Gastroesophageal sphincter (tissue), 4 donors: ENCODE data around the gene STAT5B. TPM values are rescaled to one million over a fixed set of nuclear protein-coding genes. Genes with fewer than 3 reads are reported as not detected.

Experiments
- ATAC-seq: fragments of 150-250 bp; one replicate; pipeline ENCODE4 v1.9.1; 2016; ENCODE audit warnings: mild to moderate bottlenecking, moderate library complexity
- H3K27ac ChIP-seq, 4 donors: fragments of 200-600 bp; sonication (generic) in 3 of 4; 1 replicate in 3 of 4; 2 replicates in 1 of 4; pipeline ENCODE4 v1.5.1; 2016 to 2019
- H3K27me3 ChIP-seq: fragments of 200-600 bp; sonication (generic); one replicate; pipeline ENCODE4 v1.5.1; 2019
- H3K36me3 ChIP-seq, 2 donors: fragments of 200-600 bp; sonication (generic); one replicate each; pipeline ENCODE4 v1.5.1; 2019; ENCODE audit warnings: control low read depth in 1 of 2
- H3K4me1 ChIP-seq, 3 donors: fragments of 200-600 bp; sonication (generic); 1 replicate in 2 of 3; 2 replicates in 1 of 3; pipeline ENCODE4 v1.5.1; 2016 to 2019; ENCODE audit warnings: control low read depth in 2 of 3
- H3K4me3 ChIP-seq, 2 donors: fragments of 200-600 bp; sonication (generic); one replicate each; pipeline ENCODE4 v1.5.1; 2019; ENCODE audit warnings: mild to moderate bottlenecking in 1 of 2, moderate library complexity in 1 of 2
- H3K9me3 ChIP-seq, 3 donors: fragments of 200-600 bp; sonication (generic); one replicate each; pipeline ENCODE4 v1.5.1; 2017 to 2019; ENCODE audit warnings: control low read depth in 2 of 3
- EP300 ChIP-seq: sonication (generic); formaldehyde crosslinking; IDR thresholded peaks from one replicate; pipeline ENCODE4 v1.6.1; 2017; ENCODE audit warnings: antibody characterized with exemption, mild to moderate bottlenecking
- POLR2A ChIP-seq, 2 donors: fragments of 450-650 bp; IDR thresholded peaks; one replicate each; pipeline ENCODE4 v1.6.1; 2017; ENCODE audit warnings: antibody characterized with exemption in 2 of 2, mild to moderate bottlenecking in 2 of 2, moderate library complexity in 1 of 2
- POLR2AphosphoS5 ChIP-seq: sonication (generic); formaldehyde crosslinking; IDR thresholded peaks from one replicate; pipeline ENCODE4 v1.6.1; 2017; ENCODE audit warnings: antibody characterized with exemption
- WGBS, 2 donors: methylation state at CpG; one replicate each; pipeline ENCODE4 v1.1.5; 2018; ENCODE audit warnings: low coverage in 1 of 2; 5-methylcytosine and 5-hydroxymethylcytosine counted together
- total RNA-seq, 4 donors: library from RNA; depleted of rRNA; stranded (reverse); fragments of >200 nt; gene quantifications; one replicate each; pipeline ENCODE4 v1.1.0, GENCODE V29; 2016
- TF ChIP-seq, protein P1 (sequence below), 4 experiments: fragments of 200-600 bp in 2 of 4; fragments of 450-650 bp in 2 of 4; sonication (generic) in 1 of 4; IDR thresholded peaks; one replicate each; pipeline ENCODE4 v1.5.1; 2017 to 2019; ENCODE audit warnings: antibody characterized with exemption in 4 of 4, mild to moderate bottlenecking in 2 of 4, moderate library complexity in 2 of 4

Gene STAT5B
- total RNA-seq, 4 donors from 2014 or later = 73.3 to 98.3 (median 95.6) TPM

DNA sequence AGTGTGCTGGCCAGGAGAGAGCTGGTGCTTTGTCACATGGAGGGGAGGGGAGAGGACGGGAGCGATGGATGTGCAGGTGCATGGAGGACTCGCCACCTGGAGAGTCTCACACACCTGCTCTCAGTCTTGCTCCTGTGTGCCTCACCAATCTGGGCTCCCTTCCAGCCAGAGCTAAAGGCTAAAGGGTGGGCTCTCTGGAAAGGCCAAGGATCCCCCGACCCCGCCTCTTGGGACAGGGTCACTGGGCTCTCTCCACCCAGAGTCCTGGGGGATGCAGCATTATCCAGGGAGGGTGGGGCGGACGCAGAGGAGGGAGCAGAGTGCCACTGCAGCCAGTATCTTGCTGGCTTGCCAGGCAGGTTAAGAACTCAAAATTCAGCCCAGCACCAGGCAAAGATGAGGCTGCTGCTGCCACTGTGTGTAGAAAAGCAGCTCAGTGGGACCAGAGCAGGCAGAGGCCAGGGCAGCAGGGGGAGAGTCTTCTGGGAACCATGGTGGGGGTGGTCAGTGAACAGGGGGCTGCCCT, 5.4 kb upstream of the STAT5B start:
- TF ChIP-seq EP300 (no peak), POLR2AphosphoS5 (no peak), POLR2A (IDR thresholded peaks at IDR 0.05) (no peak)
- TF ChIP-seq, protein P1, sequence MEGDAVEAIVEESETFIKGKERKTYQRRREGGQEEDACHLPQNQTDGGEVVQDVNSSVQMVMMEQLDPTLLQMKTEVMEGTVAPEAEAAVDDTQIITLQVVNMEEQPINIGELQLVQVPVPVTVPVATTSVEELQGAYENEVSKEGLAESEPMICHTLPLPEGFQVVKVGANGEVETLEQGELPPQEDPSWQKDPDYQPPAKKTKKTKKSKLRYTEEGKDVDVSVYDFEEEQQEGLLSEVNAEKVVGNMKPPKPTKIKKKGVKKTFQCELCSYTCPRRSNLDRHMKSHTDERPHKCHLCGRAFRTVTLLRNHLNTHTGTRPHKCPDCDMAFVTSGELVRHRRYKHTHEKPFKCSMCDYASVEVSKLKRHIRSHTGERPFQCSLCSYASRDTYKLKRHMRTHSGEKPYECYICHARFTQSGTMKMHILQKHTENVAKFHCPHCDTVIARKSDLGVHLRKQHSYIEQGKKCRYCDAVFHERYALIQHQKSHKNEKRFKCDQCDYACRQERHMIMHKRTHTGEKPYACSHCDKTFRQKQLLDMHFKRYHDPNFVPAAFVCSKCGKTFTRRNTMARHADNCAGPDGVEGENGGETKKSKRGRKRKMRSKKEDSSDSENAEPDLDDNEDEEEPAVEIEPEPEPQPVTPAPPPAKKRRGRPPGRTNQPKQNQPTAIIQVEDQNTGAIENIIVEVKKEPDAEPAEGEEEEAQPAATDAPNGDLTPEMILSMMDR (IDR thresholded peaks at IDR 0.05) = no peak
- no peak overlapping the region for H3K27ac ChIP-seq
- H3K27me3 ChIP-seq = no peaks in the 10 kb centered on the region
- H3K4me1 ChIP-seq = peaks cover 0 to 23% (median 12%) of the 10 kb centered on the region in 3 donors
- no peak overlapping the region for H3K4me3 ChIP-seq
- 89% methylated on average over 3 of the region's 7 CpGs; no CpG with 5 or more reads in 1 of the 2 donors for WGBS, 2 donors
- no peak for ATAC-seq
- no peaks in the 10 kb centered on the region for H3K9me3 ChIP-seq
- H3K36me3 ChIP-seq = peaks cover 0 to 4% of the 10 kb centered on the region in 2 donors

DNA sequence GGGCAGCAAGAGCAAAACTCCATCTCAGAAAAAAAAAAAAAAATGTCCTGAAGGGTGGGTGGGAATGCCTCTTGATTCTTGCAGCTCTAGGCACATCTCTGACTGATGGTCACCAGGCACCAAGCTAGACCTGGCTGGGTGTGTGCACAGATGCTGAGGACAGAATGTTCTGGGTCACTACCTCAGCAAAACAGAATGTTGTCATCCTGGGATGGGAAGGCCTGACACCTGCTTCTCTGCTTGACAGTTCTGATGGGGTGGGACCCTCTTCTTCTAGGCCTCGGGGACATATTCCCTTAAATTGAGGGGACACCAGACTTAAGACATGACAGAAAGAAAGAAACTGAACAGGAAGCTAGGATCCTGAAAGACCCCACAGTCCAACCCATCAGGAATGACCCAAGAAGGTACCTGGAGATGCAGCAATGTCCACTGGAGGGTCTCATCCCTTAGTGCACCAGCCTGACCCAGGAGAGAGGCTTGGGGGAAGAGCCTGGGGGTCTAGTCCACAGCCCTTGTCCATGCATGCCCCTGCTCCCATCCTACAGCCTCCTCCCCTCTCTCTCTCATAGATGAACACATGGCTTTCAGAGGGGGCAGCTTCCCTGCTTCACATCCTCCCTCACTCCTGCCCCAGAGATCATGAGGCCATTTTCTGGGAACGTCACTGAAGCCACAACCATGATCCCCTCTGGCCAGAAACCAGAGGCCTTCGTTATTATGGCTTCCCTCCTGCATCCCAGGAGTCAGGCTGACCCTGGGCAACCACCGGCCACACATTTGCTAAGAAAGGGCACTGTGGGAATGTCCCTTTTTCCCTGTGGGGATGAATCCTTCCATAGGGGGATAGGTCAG, 3.8 kb upstream of the STAT5B start:
- ATAC-seq = no peak
- Histone ChIP-seq H3K9me3 (no peaks in the 10 kb centered on the region), H3K27me3 (no peaks in the 10 kb centered on the region), H3K36me3 (peaks cover 0 to 4% of the 10 kb centered on the region in 2 donors), H3K27ac (peak overlapping the region in 1 of 4 donors; percentile 19), H3K4me3 (no peak overlapping the region), H3K4me1 (peaks cover 0 to 13% (median 7%) of the 10 kb centered on the region in 3 donors)
- TF ChIP-seq EP300 (no peak), POLR2A (IDR thresholded peaks at IDR 0.05) (no peak), POLR2AphosphoS5 (no peak)
- TF ChIP-seq, protein P1 (IDR thresholded peaks at IDR 0.05) = no peak
- WGBS, 2 donors = 94% methylated on average over 3 of the region's 4 CpGs; no CpG with 5 or more reads in 1 of the 2 donors

DNA sequence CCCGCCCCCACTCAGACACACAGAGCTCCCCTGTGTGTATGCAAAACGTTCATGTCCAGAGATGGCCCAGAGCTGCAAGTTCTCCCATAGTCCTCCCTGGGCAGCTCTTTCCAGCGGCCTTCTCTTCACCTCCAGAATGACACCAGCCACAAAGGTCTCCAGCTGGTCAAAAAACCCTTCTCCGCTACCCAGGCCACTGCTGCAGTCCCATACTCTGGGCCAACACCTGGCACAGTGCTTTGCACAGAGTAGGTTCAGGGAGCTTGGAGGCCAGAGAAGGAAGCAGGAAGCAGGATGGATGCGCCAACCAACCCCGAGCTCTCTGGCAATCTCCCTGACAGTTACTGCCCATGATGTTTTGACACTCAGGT, 1.1 kb upstream of the STAT5B start:
- Histone ChIP-seq H3K36me3 (no peaks in the 10 kb centered on the region), H3K4me1 (peaks cover 4 to 40% (median 12%) of the 10 kb centered on the region in 3 donors), H3K9me3 (no peaks in the 10 kb centered on the region), H3K27ac (peak overlapping the region in 3 of 4 donors; percentile 90 to 96 (median 92)), H3K4me3 (peak overlapping the region in 1 of 2 donors; percentile 69), H3K27me3 (no peaks in the 10 kb centered on the region)
- ATAC-seq = peak; percentile 1
- 0 to 47% methylated on average over 1 to 5 of the region's 6 CpGs for WGBS, 2 donors
- TF ChIP-seq POLR2A (IDR thresholded peaks at IDR 0.05) = no peak
- no peak for TF ChIP-seq POLR2AphosphoS5
- no peak for TF ChIP-seq EP300
- TF ChIP-seq, protein P1 (IDR thresholded peaks at IDR 0.05) = no peak

DNA sequence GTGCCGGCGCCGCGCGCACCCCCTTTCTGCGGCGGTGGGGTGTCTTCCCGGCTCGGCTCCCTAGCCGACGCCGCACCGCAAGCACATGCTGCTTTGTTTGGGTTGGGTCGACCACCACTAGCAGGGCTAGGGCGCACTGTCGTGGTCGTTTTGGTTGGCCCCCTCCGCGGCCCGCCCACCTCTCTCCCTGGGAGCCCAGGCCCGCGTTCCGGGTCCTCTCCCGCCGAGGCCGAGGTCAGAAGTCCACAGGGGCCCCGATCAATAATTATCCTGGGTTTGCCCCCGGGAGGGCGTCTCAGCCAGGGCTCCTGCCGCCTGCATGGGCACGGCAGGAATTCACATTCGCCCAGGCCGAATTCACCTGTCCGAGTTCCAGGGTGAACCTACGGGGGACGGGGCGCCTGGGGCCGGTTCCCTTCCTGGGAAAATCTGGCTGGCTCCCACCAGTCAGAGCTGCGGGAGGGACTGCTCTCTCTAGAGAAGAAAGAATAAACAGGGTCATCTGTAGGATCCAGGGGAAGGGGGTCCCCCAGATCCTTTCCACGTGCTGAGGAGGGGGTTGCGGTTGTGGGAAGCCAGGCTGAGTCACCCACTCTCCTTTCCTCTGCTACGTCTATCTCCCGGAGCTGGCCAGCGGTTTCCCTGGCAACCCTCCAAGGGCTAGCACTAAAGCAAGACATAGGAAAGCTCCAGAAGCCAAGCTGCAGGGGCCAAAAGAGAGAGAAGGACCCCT, 584 bp upstream of the STAT5B start:
- TF ChIP-seq, protein P1 (IDR thresholded peaks at IDR 0.05) = peak in 1 of 4 experiments; percentile 2
- no peak for TF ChIP-seq POLR2A (IDR thresholded peaks at IDR 0.05)
- Histone ChIP-seq H3K4me3 (peak overlapping the region; percentile 69 to 94), H3K27ac (peak overlapping the region; percentile 83 to 96 (median 91)), H3K27me3 (no peaks in the 10 kb centered on the region), H3K4me1 (peaks cover 7 to 46% (median 12%) of the 10 kb centered on the region in 3 donors), H3K36me3 (no peaks in the 10 kb centered on the region), H3K9me3 (no peaks in the 10 kb centered on the region)
- 0% methylated on average over 3 of the region's 44 CpGs; no CpG with 5 or more reads in 1 of the 2 donors for WGBS, 2 donors
- ATAC-seq = peak; percentile 38
